IPS-20b (cell line): ENCODE measurements around the gene RPH3AL.

ENCODE experiments used
- H3K27ac ChIP-seq: one replicate; pipeline ENCODE4 v1.5.1; 2013; ENCODE audit warnings: low read length
- H3K27me3 ChIP-seq: 2 replicates; pipeline ENCODE4 v1.6.1; 2013; ENCODE audit warnings: mild to moderate bottlenecking, low read length, inconsistent platforms; ENCODE audit not compliant: insufficient read depth
- H3K36me3 ChIP-seq: 2 replicates; pipeline ENCODE4 v1.6.1; 2013; ENCODE audit warnings: low read depth, mild to moderate bottlenecking, inconsistent platforms, low read length, moderate library complexity; ENCODE audit not compliant: insufficient read depth
- H3K4me1 ChIP-seq: 2 replicates; pipeline ENCODE4 v1.6.1; 2013; ENCODE audit warnings: mild to moderate bottlenecking, control low read depth, inconsistent platforms, low read length, moderate library complexity; ENCODE audit not compliant: insufficient read depth
- H3K4me3 ChIP-seq: 2 replicates; pipeline ENCODE4 v1.5.1; 2013; ENCODE audit warnings: mild to moderate bottlenecking, low read length, inconsistent platforms
- H3K9ac ChIP-seq: 2 replicates; pipeline ENCODE4 v1.6.1; 2013; ENCODE audit warnings: low read depth, mild to moderate bottlenecking, inconsistent platforms, low read length, moderate library complexity
- H3K9me3 ChIP-seq: 2 replicates; pipeline ENCODE4 v1.6.1; 2013; ENCODE audit warnings: mild to moderate bottlenecking, low read depth, low read length, inconsistent platforms; ENCODE audit not compliant: insufficient read depth

Gene RPH3AL

GRCh38 chr17:349666-350065, 2.9 kb downstream of the RPH3AL start:
- Histone ChIP-seq H3K9me3 (no peaks in the 10 kb centered on the region), H3K4me3 (no peak overlapping the region), H3K4me1 (no peaks in the 10 kb centered on the region; the same call in 1 of the 2 replicates), H3K27me3 (no peaks in the 10 kb centered on the region; the same call in 1 of the 2 replicates), H3K9ac (no peak overlapping the region), H3K27ac (no peak overlapping the region), H3K36me3 (no peaks in the 10 kb centered on the region)

DNA sequence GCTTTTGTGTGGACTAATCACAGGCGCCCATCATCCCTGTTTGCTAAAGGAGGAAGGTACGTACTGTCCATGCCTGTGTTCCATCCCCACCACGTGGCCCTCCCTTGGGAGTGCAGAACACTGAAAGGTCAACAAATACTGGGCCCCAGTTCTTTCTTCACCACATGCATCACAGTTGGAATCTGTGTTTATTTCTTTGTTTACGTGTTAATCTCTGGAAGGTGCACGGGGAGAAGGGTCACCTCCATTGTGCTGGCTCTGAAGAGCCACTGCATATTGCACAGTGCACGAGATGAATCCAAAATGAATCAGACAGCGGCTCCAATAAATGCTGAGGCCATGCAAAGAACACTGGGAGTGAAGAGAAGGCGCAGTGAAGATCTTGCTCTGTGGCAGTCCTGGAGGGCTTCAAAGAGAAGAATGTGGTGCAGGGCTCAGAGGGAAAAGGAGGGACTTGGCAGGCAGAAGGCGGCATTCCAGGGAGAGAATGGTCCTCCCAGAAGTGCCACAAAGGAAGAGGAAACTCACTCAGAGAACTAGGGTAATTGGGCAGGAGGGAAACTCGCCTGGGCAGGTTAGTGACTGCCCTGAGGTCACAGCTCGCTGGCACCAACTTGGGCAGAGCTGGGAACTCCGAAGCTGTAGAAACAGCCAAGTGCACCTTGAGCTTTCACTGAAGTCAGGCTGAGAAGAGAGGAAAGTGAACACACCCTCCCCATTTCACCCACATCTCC, 3.7 kb downstream of the RPH3AL start:
- no peak overlapping the region for H3K4me3 ChIP-seq
- no peak overlapping the region for H3K27ac ChIP-seq
- no peaks in the 10 kb centered on the region for H3K9me3 ChIP-seq
- H3K4me1 ChIP-seq, result no peaks in the 10 kb centered on the region; the same call in 1 of the 2 replicates
- H3K9ac ChIP-seq, result no peak overlapping the region
- H3K27me3 ChIP-seq, result no peaks in the 10 kb centered on the region; the same call in 1 of the 2 replicates
- no peaks in the 10 kb centered on the region for H3K36me3 ChIP-seq

DNA sequence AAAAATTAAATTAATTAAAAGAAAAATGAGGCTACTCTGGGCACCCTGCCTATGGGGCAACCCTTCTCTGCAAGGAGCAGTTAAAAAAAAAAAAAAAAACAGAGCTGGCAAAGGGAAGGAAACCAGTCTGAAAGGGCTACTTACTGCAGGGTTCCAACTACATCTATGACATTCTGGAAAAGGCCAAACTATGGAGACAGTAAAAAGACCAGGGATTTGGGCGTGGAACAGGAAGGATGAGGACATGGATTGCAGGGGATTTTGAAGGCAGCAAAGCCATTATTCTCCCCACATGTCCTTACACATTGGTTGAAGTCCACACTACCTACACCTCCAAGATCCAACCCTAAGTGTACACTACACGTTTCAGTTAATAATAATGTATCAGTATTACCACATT, 4.6 kb downstream of the RPH3AL start:
- Histone ChIP-seq H3K36me3 (no peaks in the 10 kb centered on the region), H3K9me3 (no peaks in the 10 kb centered on the region), H3K4me3 (no peak overlapping the region), H3K4me1 (no peaks in the 10 kb centered on the region; the same call in 1 of the 2 replicates), H3K9ac (no peak overlapping the region), H3K27me3 (no peaks in the 10 kb centered on the region; the same call in 1 of the 2 replicates), H3K27ac (no peak overlapping the region)

DNA sequence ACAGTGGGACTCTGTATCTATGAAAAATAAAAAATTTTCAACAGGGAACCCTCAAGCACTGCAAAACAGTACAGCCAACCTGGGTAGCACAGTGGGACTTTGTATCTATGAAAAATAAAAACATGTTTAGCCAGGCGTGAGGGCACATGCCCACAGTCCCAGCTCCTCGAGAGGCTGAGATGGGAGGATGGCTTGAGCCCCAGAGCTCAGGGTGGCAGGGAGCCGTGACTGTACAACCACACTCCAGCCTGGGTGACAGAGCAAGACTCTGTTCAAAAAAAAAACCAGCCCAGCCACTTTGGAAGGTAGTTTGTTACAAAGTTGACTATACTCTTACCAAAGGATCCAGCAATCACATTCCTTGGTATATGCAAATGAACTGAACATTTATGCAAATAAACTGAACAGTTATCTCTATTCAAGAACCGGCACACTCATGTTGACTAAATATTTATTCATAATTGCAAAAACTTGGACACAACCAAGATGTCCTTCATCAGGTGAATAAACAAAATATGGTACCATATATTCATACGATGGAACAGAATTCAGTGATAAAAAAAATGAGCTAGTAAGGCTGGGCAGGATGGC, 5.2 kb downstream of the RPH3AL start:
- H3K9ac ChIP-seq, result no peak overlapping the region
- no peaks in the 10 kb centered on the region for H3K9me3 ChIP-seq
- no peaks in the 10 kb centered on the region; the same call in 1 of the 2 replicates for H3K27me3 ChIP-seq

GRCh38 chr17:345992-346785, 6.4 kb downstream of the RPH3AL start:
- no peaks in the 10 kb centered on the region; the same call in 1 of the 2 replicates for H3K4me1 ChIP-seq
- H3K27me3 ChIP-seq, result no peaks in the 10 kb centered on the region
- H3K9ac ChIP-seq, result no peak overlapping the region
- H3K4me3 ChIP-seq, result no peak overlapping the region
- no peak overlapping the region for H3K27ac ChIP-seq
- H3K9me3 ChIP-seq, result no peaks in the 10 kb centered on the region
- no peaks in the 10 kb centered on the region for H3K36me3 ChIP-seq

More for the DNA sequence above, 5.2 kb downstream of the RPH3AL start:
- H3K27ac ChIP-seq, result no peak overlapping the region
- no peaks in the 10 kb centered on the region for H3K36me3 ChIP-seq
- H3K4me3 ChIP-seq, result no peak overlapping the region
- no peaks in the 10 kb centered on the region; the same call in 1 of the 2 replicates for H3K4me1 ChIP-seq

DNA sequence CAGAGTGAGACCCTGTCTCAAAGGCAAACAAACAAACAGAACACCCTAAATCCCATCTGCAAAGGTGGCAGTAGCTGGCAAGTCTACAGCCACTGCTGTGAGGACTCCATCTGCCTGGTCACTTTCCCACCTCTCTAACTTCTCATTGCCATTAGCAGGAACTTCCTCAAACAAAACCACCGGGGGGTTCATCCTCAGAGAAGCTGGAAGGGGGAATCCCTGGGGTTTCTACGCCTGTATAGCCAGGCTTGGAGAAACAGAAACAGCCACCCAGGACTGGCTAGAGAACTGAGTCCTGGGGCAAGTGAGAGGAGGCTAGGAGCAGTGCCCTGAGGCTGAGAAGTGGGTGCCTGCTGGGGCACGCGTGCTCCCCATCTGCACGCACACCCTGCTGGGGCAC, 7.3 kb downstream of the RPH3AL start:
- H3K36me3 ChIP-seq, result no peaks in the 10 kb centered on the region

DNA sequence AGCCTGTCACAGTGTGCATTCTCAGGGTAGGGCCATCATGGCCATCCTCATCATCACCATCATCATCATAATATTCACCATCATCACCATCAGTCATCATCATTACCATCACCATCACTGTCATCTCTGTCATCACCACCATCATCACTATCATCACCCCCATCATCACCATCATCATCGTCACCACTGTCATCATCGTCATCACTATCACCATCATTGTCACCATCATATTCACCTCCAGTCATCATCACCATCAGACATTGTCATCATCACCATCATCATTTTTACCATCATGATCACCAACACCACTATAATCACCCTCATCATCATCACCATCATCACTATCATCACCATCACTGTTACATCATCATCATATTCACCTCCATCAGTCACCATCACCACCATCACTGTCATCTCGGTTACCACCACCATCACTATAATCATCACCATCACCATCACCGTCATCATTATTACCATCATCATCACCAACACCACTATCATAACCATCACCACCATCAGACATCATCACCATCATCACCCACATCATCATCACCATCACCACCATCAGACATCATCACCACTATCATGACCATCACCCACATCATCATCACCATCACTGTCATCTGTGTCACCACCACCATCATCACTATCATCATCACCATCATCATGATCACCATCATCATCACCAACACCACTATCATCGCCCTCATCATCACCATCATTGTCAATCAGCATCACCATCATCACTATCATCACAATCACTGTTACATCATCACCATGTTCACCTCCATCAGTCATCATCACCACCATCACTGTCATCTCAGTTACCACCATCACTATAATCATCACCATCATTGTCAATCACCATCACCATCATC, 8.5 kb downstream of the RPH3AL start:
- Histone ChIP-seq H3K9me3 (no peaks in the 10 kb centered on the region), H3K27ac (no peak overlapping the region), H3K27me3 (no peaks in the 10 kb centered on the region), H3K4me1 (no peaks in the 10 kb centered on the region; the same call in 1 of the 2 replicates), H3K4me3 (no peak overlapping the region), H3K36me3 (no peaks in the 10 kb centered on the region), H3K9ac (no peak overlapping the region)

More for the DNA sequence above, 7.3 kb downstream of the RPH3AL start:
- no peaks in the 10 kb centered on the region for H3K9me3 ChIP-seq
- no peak overlapping the region for H3K9ac ChIP-seq
- no peak overlapping the region for H3K27ac ChIP-seq
- H3K4me1 ChIP-seq, result no peaks in the 10 kb centered on the region; the same call in 1 of the 2 replicates
- H3K4me3 ChIP-seq, result no peak overlapping the region
- H3K27me3 ChIP-seq, result no peaks in the 10 kb centered on the region

- no peaks in the 10 kb centered on the region for H3K4me1 ChIP-seq
- no peak overlapping the region for H3K9ac ChIP-seq
- no peak overlapping the region for H3K4me3 ChIP-seq
- no peaks in the 10 kb centered on the region for H3K27me3 ChIP-seq
- no peaks in the 10 kb centered on the region for H3K9me3 ChIP-seq
- H3K36me3 ChIP-seq, result no peaks in the 10 kb centered on the region
- H3K27ac ChIP-seq, result no peak overlapping the region
These were observed 9.4 kb downstream of the RPH3AL start for GRCh38 chr17:343211-343610.

GRCh38 chr17:340074-340473, 12.5 kb downstream of the RPH3AL start:
- Histone ChIP-seq H3K9me3 (no peaks in the 10 kb centered on the region), H3K27ac (no peak overlapping the region), H3K4me1 (peaks cover 8% of the 10 kb centered on the region; the same call in 1 of the 2 replicates), H3K36me3 (no peaks in the 10 kb centered on the region), H3K9ac (no peak overlapping the region), H3K27me3 (peaks cover 3% of the 10 kb centered on the region; the same call in 1 of the 2 replicates), H3K4me3 (no peak overlapping the region)

- H3K4me1 ChIP-seq, result peaks cover 8% of the 10 kb centered on the region; the same call in 1 of the 2 replicates
- H3K9ac ChIP-seq, result no peak overlapping the region
- H3K36me3 ChIP-seq, result no peaks in the 10 kb centered on the region
- peaks cover 8% of the 10 kb centered on the region; the same call in 1 of the 2 replicates for H3K27me3 ChIP-seq
- H3K27ac ChIP-seq, result no peak overlapping the region
- no peaks in the 10 kb centered on the region for H3K9me3 ChIP-seq
- H3K4me3 ChIP-seq, result no peak overlapping the region
These were observed 13.2 kb downstream of the RPH3AL start for GRCh38 chr17:339193-340061.
